ENCODE results near the gene LDLRAD3.

The LDLRAD3 gene

GRCh38 chr11:36127550-36127949 lies 183.7 kb downstream of the LDLRAD3 start:
- no peak for TF ChIP-seq CTCF (IDR thresholded peaks at IDR 0.05; ENCODE audit: low read depth, low read length, missing control alignments)
- in situ Hi-C loops (cut with HindIII; ENCODE audit: low sequenced_read_pairs), result no loop called here
- H3K4me3 ChIP-seq (ENCODE audit: low read depth, low read length), result no peak overlapping the region
- DNase-seq (ENCODE audit: low read depth), result no peak

- H3K4me3 ChIP-seq (ENCODE audit: low read depth, low read length), result no peak overlapping the region
- no peak for DNase-seq (ENCODE audit: low read depth)
- in situ Hi-C loops (cut with HindIII; ENCODE audit: low sequenced_read_pairs), result no loop called here
- TF ChIP-seq CTCF (IDR thresholded peaks at IDR 0.05; ENCODE audit: low read depth, low read length, missing control alignments), result no peak
Measured at GRCh38 chr11:36129955-36130354, 186.1 kb downstream of the LDLRAD3 start.

GRCh38 chr11:36130401-36130800 lies 186.5 kb downstream of the LDLRAD3 start:
- TF ChIP-seq CTCF (IDR thresholded peaks at IDR 0.05; ENCODE audit: low read depth, low read length, missing control alignments), result no peak
- in situ Hi-C loops (cut with HindIII; ENCODE audit: low sequenced_read_pairs), result no loop called here
- no peak overlapping the region for H3K4me3 ChIP-seq (ENCODE audit: low read depth, low read length)
- no peak for DNase-seq (ENCODE audit: low read depth)

GRCh38 chr11:36131721-36132397 lies 188.0 kb downstream of the LDLRAD3 start:
- peak; percentile 89 for TF ChIP-seq CTCF (IDR thresholded peaks at IDR 0.05; ENCODE audit: low read depth, low read length, missing control alignments)
- in situ Hi-C loops (cut with HindIII; ENCODE audit: low sequenced_read_pairs), result no loop called here
- no peak for DNase-seq (ENCODE audit: low read depth)
- no peak overlapping the region for H3K4me3 ChIP-seq (ENCODE audit: low read depth, low read length)

- DNase-seq (ENCODE audit: low read depth), result no peak
- no peak overlapping the region for H3K4me3 ChIP-seq (ENCODE audit: low read depth, low read length)
- TF ChIP-seq CTCF (IDR thresholded peaks at IDR 0.05; ENCODE audit: low read depth, low read length, missing control alignments), result no peak
- in situ Hi-C loops (cut with HindIII; ENCODE audit: low sequenced_read_pairs), result no loop called here
Measured at GRCh38 chr11:36132940-36133339, 189.1 kb downstream of the LDLRAD3 start.

GRCh38 chr11:36135076-36135475 lies 191.2 kb downstream of the LDLRAD3 start:
- TF ChIP-seq CTCF (IDR thresholded peaks at IDR 0.05; ENCODE audit: low read depth, low read length, missing control alignments), result no peak
- no peak overlapping the region for H3K4me3 ChIP-seq (ENCODE audit: low read depth, low read length)
- in situ Hi-C loops (cut with HindIII; ENCODE audit: low sequenced_read_pairs), result no loop called here
- DNase-seq (ENCODE audit: low read depth), result no peak

Measured in astrocyte of the cerebellum (primary cell).